Karpas-422 (cell line): ENCODE data around the gene PCSK5. TPM values are rescaled to one million over a fixed set of nuclear protein-coding genes. Genes with fewer than 3 reads are reported as not detected.

ENCODE experiments used
- DNase-seq: peaks from one replicate; pipeline ENCODE4 v3.0.0-alpha.2; 2015
- H2AFZ ChIP-seq: fragments of 200-600 bp; sonication (generic); 2 replicates; pipeline ENCODE4 v1.6.1; 2014; ENCODE audit warnings: antibody characterized with exemption, low read length, mixed read lengths
- H3K27ac ChIP-seq: fragments of 200-600 bp; sonication (generic); 2 replicates; pipeline ENCODE4 v1.5.1; 2014; ENCODE audit warnings: mild to moderate bottlenecking, low read length, moderate library complexity
- H3K27me3 ChIP-seq: fragments of 200-600 bp; sonication (generic); 2 replicates; pipeline ENCODE4 v1.6.1; 2014; ENCODE audit warnings: low read length, mixed read lengths
- H3K36me3 ChIP-seq: fragments of 200-600 bp; sonication (generic); 2 replicates; pipeline ENCODE4 v1.6.1; 2014; ENCODE audit warnings: low read length, mixed read lengths; ENCODE audit not compliant: insufficient read depth
- H3K4me1 ChIP-seq: fragments of 200-600 bp; sonication (generic); 2 replicates; pipeline ENCODE4 v1.6.1; 2014; ENCODE audit warnings: mild to moderate bottlenecking, low read length, mixed read lengths
- H3K4me2 ChIP-seq: fragments of 200-600 bp; sonication (generic); 2 replicates; pipeline ENCODE4 v1.6.1; 2014; ENCODE audit warnings: low read length, low read depth, mild to moderate bottlenecking; ENCODE audit not compliant: poor library complexity, severe bottlenecking
- H3K4me3 ChIP-seq: fragments of 200-600 bp; sonication (generic); 2 replicates; pipeline ENCODE4 v1.5.1; 2014; ENCODE audit warnings: mild to moderate bottlenecking, antibody characterized with exemption, low read length, mixed read lengths
- H3K79me2 ChIP-seq: fragments of 200-600 bp; sonication (generic); 2 replicates; pipeline ENCODE4 v1.6.1; 2014; ENCODE audit warnings: mild to moderate bottlenecking, low read length, mixed read lengths
- H3K9ac ChIP-seq: fragments of 200-600 bp; sonication (generic); 2 replicates; pipeline ENCODE4 v1.6.0; 2014; ENCODE audit warnings: low read length
- H3K9me2 ChIP-seq: fragments of 200-600 bp; sonication (generic), shearing (Covaris generic); replicated peaks from 2 replicates; pipeline ENCODE4 v1.6.0; 2014; ENCODE audit warnings: mild to moderate bottlenecking, low read length, moderate library complexity; ENCODE audit not compliant: insufficient read depth
- H3K9me3 ChIP-seq: fragments of 300-700, 200-600 bp; sonication (generic); 2 replicates; pipeline ENCODE4 v1.6.1; 2014; ENCODE audit warnings: low read length, mixed read lengths
- H4K20me1 ChIP-seq: fragments of 200-600 bp; sonication (generic); 2 replicates; pipeline ENCODE4 v1.6.1; 2014; ENCODE audit warnings: mild to moderate bottlenecking, antibody characterized with exemption, low read length, low read depth; ENCODE audit not compliant: insufficient read depth
- total RNA-seq: library from RNA; depleted of rRNA; stranded (reverse); fragments of >200 nt; shearing (Covaris generic); gene quantifications from 2 replicates; pipeline ENCODE4 v1.2.3, GENCODE V29; 2014; ENCODE audit warnings: low replicate concordance

PCSK5 gene
- total RNA-seq, 1 experiment from 2014 or later = not detected

GRCh38 chr9:76013809-76014208 lies 123.3 kb downstream of the PCSK5 start:
- Histone ChIP-seq H3K27me3 (no peaks in the 10 kb centered on the region), H2AFZ (no peak overlapping the region), H3K9me3 (no peaks in the 10 kb centered on the region), H3K4me3 (no peak overlapping the region), H3K79me2 (no peaks in the 10 kb centered on the region), H3K4me2 (no peak overlapping the region), H3K4me1 (no peaks in the 10 kb centered on the region), H3K27ac (no peak overlapping the region), H3K9ac (no peak overlapping the region), H3K9me2 (no peaks in the 10 kb centered on the region), H4K20me1 (no peaks in the 10 kb centered on the region), H3K36me3 (no peaks in the 10 kb centered on the region)
- DNase-seq = no peak

GRCh38 chr9:76018235-76018634 lies 127.8 kb downstream of the PCSK5 start:
- Histone ChIP-seq H3K9me3 (no peaks in the 10 kb centered on the region), H3K27ac (no peak overlapping the region), H3K4me3 (no peak overlapping the region), H3K9ac (no peak overlapping the region), H3K79me2 (no peaks in the 10 kb centered on the region), H3K4me2 (no peak overlapping the region), H3K4me1 (no peaks in the 10 kb centered on the region), H2AFZ (no peak overlapping the region), H3K27me3 (no peaks in the 10 kb centered on the region), H4K20me1 (no peaks in the 10 kb centered on the region), H3K36me3 (no peaks in the 10 kb centered on the region), H3K9me2 (no peaks in the 10 kb centered on the region)
- DNase-seq = no peak

- H4K20me1 ChIP-seq = no peaks in the 10 kb centered on the region
- no peak overlapping the region for H3K27ac ChIP-seq
- H3K36me3 ChIP-seq = no peaks in the 10 kb centered on the region
- no peaks in the 10 kb centered on the region for H3K27me3 ChIP-seq
- H3K4me2 ChIP-seq = no peak overlapping the region
- H3K9me2 ChIP-seq = no peaks in the 10 kb centered on the region
- DNase-seq = no peak
- no peak overlapping the region for H2AFZ ChIP-seq
- H3K4me1 ChIP-seq = no peaks in the 10 kb centered on the region
- no peak overlapping the region for H3K9ac ChIP-seq
- H3K79me2 ChIP-seq = no peaks in the 10 kb centered on the region
- H3K4me3 ChIP-seq = no peak overlapping the region
- no peaks in the 10 kb centered on the region for H3K9me3 ChIP-seq
Observed at GRCh38 chr9:76018761-76019160, 128.3 kb downstream of the PCSK5 start.

GRCh38 chr9:76020652-76021051 lies 130.2 kb downstream of the PCSK5 start:
- no peaks in the 10 kb centered on the region for H3K36me3 ChIP-seq
- no peak for DNase-seq
- H4K20me1 ChIP-seq = no peaks in the 10 kb centered on the region
- H3K4me3 ChIP-seq = no peak overlapping the region
- H3K27me3 ChIP-seq = no peaks in the 10 kb centered on the region
- H2AFZ ChIP-seq = no peak overlapping the region
- no peaks in the 10 kb centered on the region for H3K9me2 ChIP-seq
- no peak overlapping the region for H3K9ac ChIP-seq
- no peaks in the 10 kb centered on the region for H3K9me3 ChIP-seq
- no peaks in the 10 kb centered on the region for H3K4me1 ChIP-seq
- no peak overlapping the region for H3K27ac ChIP-seq
- H3K4me2 ChIP-seq = no peak overlapping the region
- H3K79me2 ChIP-seq = no peaks in the 10 kb centered on the region

- no peak for DNase-seq
- Histone ChIP-seq H3K4me1 (no peaks in the 10 kb centered on the region), H3K27ac (no peak overlapping the region), H2AFZ (no peak overlapping the region), H3K9me2 (no peaks in the 10 kb centered on the region), H3K79me2 (no peaks in the 10 kb centered on the region), H3K4me2 (no peak overlapping the region), H3K9me3 (no peaks in the 10 kb centered on the region), H3K4me3 (no peak overlapping the region), H3K36me3 (no peaks in the 10 kb centered on the region), H4K20me1 (no peaks in the 10 kb centered on the region), H3K9ac (no peak overlapping the region), H3K27me3 (no peaks in the 10 kb centered on the region)
Observed at GRCh38 chr9:76022317-76022716, 131.8 kb downstream of the PCSK5 start.

GRCh38 chr9:76023715-76024195 lies 133.3 kb downstream of the PCSK5 start:
- Histone ChIP-seq H2AFZ (no peak overlapping the region), H3K27ac (no peak overlapping the region), H3K9me3 (no peaks in the 10 kb centered on the region), H3K4me3 (no peak overlapping the region), H3K36me3 (no peaks in the 10 kb centered on the region), H3K79me2 (no peaks in the 10 kb centered on the region), H3K9ac (no peak overlapping the region), H3K4me1 (no peaks in the 10 kb centered on the region), H3K9me2 (no peaks in the 10 kb centered on the region), H4K20me1 (no peaks in the 10 kb centered on the region), H3K27me3 (no peaks in the 10 kb centered on the region), H3K4me2 (no peak overlapping the region)
- DNase-seq = no peak

GRCh38 chr9:76025286-76025685 lies 134.8 kb downstream of the PCSK5 start:
- Histone ChIP-seq H3K9ac (no peak overlapping the region), H4K20me1 (no peaks in the 10 kb centered on the region), H3K4me2 (no peak overlapping the region), H2AFZ (no peak overlapping the region), H3K9me3 (no peaks in the 10 kb centered on the region), H3K9me2 (no peaks in the 10 kb centered on the region), H3K4me1 (no peaks in the 10 kb centered on the region), H3K27ac (no peak overlapping the region), H3K79me2 (no peaks in the 10 kb centered on the region), H3K4me3 (no peak overlapping the region), H3K36me3 (no peaks in the 10 kb centered on the region), H3K27me3 (no peaks in the 10 kb centered on the region)
- DNase-seq = no peak

- Histone ChIP-seq H3K27me3 (no peaks in the 10 kb centered on the region), H3K4me2 (no peak overlapping the region), H3K27ac (no peak overlapping the region), H3K79me2 (no peaks in the 10 kb centered on the region), H4K20me1 (no peaks in the 10 kb centered on the region), H2AFZ (no peak overlapping the region), H3K9me2 (no peaks in the 10 kb centered on the region), H3K9me3 (no peaks in the 10 kb centered on the region), H3K4me1 (no peaks in the 10 kb centered on the region), H3K4me3 (no peak overlapping the region), H3K9ac (no peak overlapping the region), H3K36me3 (no peaks in the 10 kb centered on the region)
- no peak for DNase-seq
Observed at GRCh38 chr9:76026796-76027195, 136.3 kb downstream of the PCSK5 start.

- Histone ChIP-seq H3K9ac (no peak overlapping the region), H3K27me3 (no peaks in the 10 kb centered on the region), H3K4me2 (no peak overlapping the region), H3K27ac (no peak overlapping the region), H3K4me3 (no peak overlapping the region), H2AFZ (no peak overlapping the region), H3K36me3 (no peaks in the 10 kb centered on the region), H3K4me1 (no peaks in the 10 kb centered on the region), H3K79me2 (no peaks in the 10 kb centered on the region), H3K9me2 (no peaks in the 10 kb centered on the region), H4K20me1 (no peaks in the 10 kb centered on the region), H3K9me3 (no peaks in the 10 kb centered on the region)
- no peak for DNase-seq
Observed at GRCh38 chr9:76027416-76027815, 136.9 kb downstream of the PCSK5 start.
